ENCODE measurements around the gene LEF1.

- TF ChIP-seq CTCF (IDR thresholded peaks at IDR 0.05) (no peak), POLR2A (IDR thresholded peaks at IDR 0.05) (no peak), EP300 (IDR thresholded peaks at IDR 0.05) (no peak), POLR2AphosphoS5 (IDR thresholded peaks at IDR 0.05) (no peak)
Measured at GRCh38 chr4:108060686-108061321, 107.9 kb downstream of the LEF1 start.

All from stomach (tissue), 4 donors.